Glomerular endothelial cell (primary cell): ENCODE measurements around the gene SUMO1. TPM values are rescaled to one million over a fixed set of nuclear protein-coding genes. Genes with fewer than 3 reads are reported as not detected.

ENCODE experiments used
- DNase-seq: peaks from one replicate; pipeline ENCODE4 v3.0.0-alpha.2; 2011; ENCODE audit warnings: low read depth, low spot score; ENCODE audit errors: extremely low read depth
- total RNA-seq: library from RNA; depleted of rRNA; stranded (reverse); fragments of >200 nt; gene quantifications from 2 replicates; pipeline ENCODE4 v1.2.3, GENCODE V29; 2015

The SUMO1 gene
- total RNA-seq, 1 donor from 2014 or later, result 76.8 TPM

GRCh38 chr2:202201220-202202160, 36.9 kb downstream of the SUMO1 start:
- DNase-seq, result no peak

GRCh38 chr2:202196727-202197126, 41.7 kb downstream of the SUMO1 start:
- DNase-seq, result no peak

- no peak for DNase-seq
These were observed 44.0 kb downstream of the SUMO1 start for GRCh38 chr2:202194418-202194817.

- no peak for DNase-seq
These were observed 44.5 kb downstream of the SUMO1 start for GRCh38 chr2:202193881-202194353.

- DNase-seq, result no peak
These were observed 45.1 kb downstream of the SUMO1 start for GRCh38 chr2:202193305-202193704.

GRCh38 chr2:202187570-202187969, 50.8 kb downstream of the SUMO1 start:
- no peak for DNase-seq

- DNase-seq, result no peak
These were observed 51.7 kb downstream of the SUMO1 start for GRCh38 chr2:202186641-202187202.

- no peak for DNase-seq
These were observed 53.2 kb downstream of the SUMO1 start for GRCh38 chr2:202185156-202185555.

GRCh38 chr2:202184557-202184956, 53.8 kb downstream of the SUMO1 start:
- no peak for DNase-seq

- DNase-seq, result peak; percentile 41
These were observed 59.9 kb downstream of the SUMO1 start for GRCh38 chr2:202178346-202178958.

GRCh38 chr2:202172439-202173211, 65.8 kb downstream of the SUMO1 start:
- DNase-seq, result no peak

GRCh38 chr2:202171241-202171825, 67.1 kb downstream of the SUMO1 start:
- no peak for DNase-seq

GRCh38 chr2:202169832-202170424, 68.5 kb downstream of the SUMO1 start:
- no peak for DNase-seq

- DNase-seq, result no peak
These were observed 69.3 kb downstream of the SUMO1 start for GRCh38 chr2:202169131-202169530.

- DNase-seq, result no peak
These were observed 72.5 kb downstream of the SUMO1 start for GRCh38 chr2:202165945-202166344.

GRCh38 chr2:202165208-202165607, 73.2 kb downstream of the SUMO1 start:
- no peak for DNase-seq

GRCh38 chr2:202164411-202164810, 74.0 kb downstream of the SUMO1 start:
- DNase-seq, result no peak

GRCh38 chr2:202161151-202161835, 77.1 kb downstream of the SUMO1 start:
- no peak for DNase-seq

GRCh38 chr2:202158796-202159195, 79.6 kb downstream of the SUMO1 start:
- DNase-seq, result no peak
